Neural progenitor cell (in vitro differentiated cells): Measurements from ENCODE around the gene FOLR3.

ENCODE experiments used
- EZH2 ChIP-seq: fragments of 200-600 bp; sonication (generic); IDR thresholded peaks from 2 replicates; pipeline ENCODE4 v1.6.1; 2017; ENCODE audit warnings: antibody characterized with exemption, mild to moderate bottlenecking, moderate library complexity
- TF ChIP-seq, protein P1 (sequence below): fragments of 200-600 bp; sonication (generic); IDR thresholded peaks from 2 replicates; pipeline ENCODE4 v1.5.1; 2017; ENCODE audit warnings: antibody characterized with exemption, mild to moderate bottlenecking

DNA sequence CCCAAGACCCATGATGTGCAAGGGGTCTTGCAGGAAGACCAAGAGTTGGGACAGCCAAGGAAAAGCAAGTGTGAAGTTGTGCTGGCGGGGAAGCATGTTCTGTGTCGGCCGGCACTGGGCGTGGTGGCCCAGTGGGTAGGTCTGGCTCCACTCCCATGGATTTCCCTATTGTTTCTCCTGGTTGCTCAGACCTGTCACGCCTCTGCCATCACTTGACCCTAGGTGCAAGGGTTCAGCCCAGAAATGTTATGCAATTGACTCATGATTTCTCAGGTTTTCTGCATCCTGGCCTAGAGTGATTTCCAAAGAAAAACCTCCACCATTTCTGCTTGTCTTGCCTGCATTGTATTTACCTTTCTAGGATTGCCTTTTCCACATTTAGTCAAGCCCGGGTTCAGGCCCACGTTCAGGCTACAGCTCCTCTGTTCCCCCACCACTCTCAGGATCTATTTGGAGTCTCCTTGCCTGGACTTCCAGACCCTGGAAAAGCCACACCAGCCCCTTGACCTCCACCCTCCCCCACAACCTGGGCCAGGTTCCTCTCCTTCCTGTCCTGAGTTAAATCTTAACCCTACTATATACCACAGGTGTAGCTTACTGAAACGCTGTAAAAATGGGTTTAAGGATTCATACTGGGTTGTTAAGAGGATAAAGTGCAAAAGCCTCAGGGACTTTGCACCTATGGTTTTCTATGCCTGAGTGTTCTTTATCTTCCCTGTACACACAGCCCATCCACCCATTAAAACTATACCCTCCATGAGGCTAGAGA, 39.0 kb downstream of the FOLR3 start:
- TF ChIP-seq, protein P1, sequence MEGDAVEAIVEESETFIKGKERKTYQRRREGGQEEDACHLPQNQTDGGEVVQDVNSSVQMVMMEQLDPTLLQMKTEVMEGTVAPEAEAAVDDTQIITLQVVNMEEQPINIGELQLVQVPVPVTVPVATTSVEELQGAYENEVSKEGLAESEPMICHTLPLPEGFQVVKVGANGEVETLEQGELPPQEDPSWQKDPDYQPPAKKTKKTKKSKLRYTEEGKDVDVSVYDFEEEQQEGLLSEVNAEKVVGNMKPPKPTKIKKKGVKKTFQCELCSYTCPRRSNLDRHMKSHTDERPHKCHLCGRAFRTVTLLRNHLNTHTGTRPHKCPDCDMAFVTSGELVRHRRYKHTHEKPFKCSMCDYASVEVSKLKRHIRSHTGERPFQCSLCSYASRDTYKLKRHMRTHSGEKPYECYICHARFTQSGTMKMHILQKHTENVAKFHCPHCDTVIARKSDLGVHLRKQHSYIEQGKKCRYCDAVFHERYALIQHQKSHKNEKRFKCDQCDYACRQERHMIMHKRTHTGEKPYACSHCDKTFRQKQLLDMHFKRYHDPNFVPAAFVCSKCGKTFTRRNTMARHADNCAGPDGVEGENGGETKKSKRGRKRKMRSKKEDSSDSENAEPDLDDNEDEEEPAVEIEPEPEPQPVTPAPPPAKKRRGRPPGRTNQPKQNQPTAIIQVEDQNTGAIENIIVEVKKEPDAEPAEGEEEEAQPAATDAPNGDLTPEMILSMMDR: no peak
- no peak for TF ChIP-seq EZH2
